Prostate gland (tissue), 2 donors: ENCODE data around the gene ZNF827. TPM values are rescaled to one million over a fixed set of nuclear protein-coding genes. Genes with fewer than 3 reads are reported as not detected.
A peak's percentile ranks its signal among the peaks of the same experiment; 100 is the strongest.

Experiments used
- DNase-seq: peaks from one replicate; pipeline ENCODE4 v3.0.0-alpha.2; 2019; ENCODE audit warnings: low spot score
- H3K27ac ChIP-seq, 2 donors: fragments of 200-600 bp; sonication (generic); 2 replicates each; pipeline ENCODE4 v1.5.1; 2017 to 2019
- H3K27me3 ChIP-seq: fragments of 200-600 bp; sonication (generic); replicated peaks from 2 replicates; pipeline ENCODE4 v1.5.1; 2019; ENCODE audit not compliant: insufficient read depth
- H3K36me3 ChIP-seq, 2 donors: fragments of 200-600 bp; sonication (generic); 1 replicate in 1 of 2; 2 replicates in 1 of 2; pipeline versions ENCODE4 v1.5.1 to v1.8.1; 2017 to 2019
- H3K4me1 ChIP-seq: fragments of 200-600 bp; sonication (generic); replicated peaks from 2 replicates; pipeline ENCODE4 v1.5.1; 2019
- H3K4me3 ChIP-seq, 2 donors: fragments of 200-600 bp; sonication (generic); 2 replicates each; pipeline ENCODE4 v1.5.1; 2017 to 2019
- H3K9me3 ChIP-seq: fragments of 200-600 bp; sonication (generic); 2 replicates; pipeline ENCODE4 v1.5.1; 2017
- CTCF ChIP-seq, 4 experiments: fragments of 200-600 bp in 2 of 4; fragments of 450-650 bp in 2 of 4; sonication (generic) in 2 of 4; IDR thresholded peaks; 1 replicate in 3 of 4; 2 replicates in 1 of 4; pipeline ENCODE4 v1.5.1; 2016 to 2019; ENCODE audit warnings: antibody characterized with exemption in 4 of 4, mild to moderate bottlenecking in 2 of 4, moderate library complexity in 2 of 4
- POLR2A ChIP-seq: fragments of 450-650 bp; IDR thresholded peaks from one replicate; pipeline ENCODE4 v1.6.1; 2016; ENCODE audit warnings: antibody characterized with exemption, mild to moderate bottlenecking
- POLR2AphosphoS5 ChIP-seq: sonication (generic); formaldehyde crosslinking; IDR thresholded peaks from one replicate; pipeline ENCODE4 v1.6.1; 2017; ENCODE audit warnings: antibody characterized with exemption
- WGBS: methylation state at CpG from one replicate; pipeline ENCODE4 v1.1.5; 2018; 5-methylcytosine and 5-hydroxymethylcytosine counted together
- intact Hi-C: fragments of 100-400 bp; cut with DNase I; formaldehyde crosslinking; loops from one replicate; pipeline ENCODE4 v1.14.2; 2022
- total RNA-seq, 2 donors: library from RNA; depleted of rRNA; stranded (reverse); fragments of >200 nt; gene quantifications; one replicate each; pipeline ENCODE4 v1.1.0, GENCODE V29; 2016

The ZNF827 gene
- total RNA-seq, 2 donors from 2014 or later = 221 to 286 TPM

DNA sequence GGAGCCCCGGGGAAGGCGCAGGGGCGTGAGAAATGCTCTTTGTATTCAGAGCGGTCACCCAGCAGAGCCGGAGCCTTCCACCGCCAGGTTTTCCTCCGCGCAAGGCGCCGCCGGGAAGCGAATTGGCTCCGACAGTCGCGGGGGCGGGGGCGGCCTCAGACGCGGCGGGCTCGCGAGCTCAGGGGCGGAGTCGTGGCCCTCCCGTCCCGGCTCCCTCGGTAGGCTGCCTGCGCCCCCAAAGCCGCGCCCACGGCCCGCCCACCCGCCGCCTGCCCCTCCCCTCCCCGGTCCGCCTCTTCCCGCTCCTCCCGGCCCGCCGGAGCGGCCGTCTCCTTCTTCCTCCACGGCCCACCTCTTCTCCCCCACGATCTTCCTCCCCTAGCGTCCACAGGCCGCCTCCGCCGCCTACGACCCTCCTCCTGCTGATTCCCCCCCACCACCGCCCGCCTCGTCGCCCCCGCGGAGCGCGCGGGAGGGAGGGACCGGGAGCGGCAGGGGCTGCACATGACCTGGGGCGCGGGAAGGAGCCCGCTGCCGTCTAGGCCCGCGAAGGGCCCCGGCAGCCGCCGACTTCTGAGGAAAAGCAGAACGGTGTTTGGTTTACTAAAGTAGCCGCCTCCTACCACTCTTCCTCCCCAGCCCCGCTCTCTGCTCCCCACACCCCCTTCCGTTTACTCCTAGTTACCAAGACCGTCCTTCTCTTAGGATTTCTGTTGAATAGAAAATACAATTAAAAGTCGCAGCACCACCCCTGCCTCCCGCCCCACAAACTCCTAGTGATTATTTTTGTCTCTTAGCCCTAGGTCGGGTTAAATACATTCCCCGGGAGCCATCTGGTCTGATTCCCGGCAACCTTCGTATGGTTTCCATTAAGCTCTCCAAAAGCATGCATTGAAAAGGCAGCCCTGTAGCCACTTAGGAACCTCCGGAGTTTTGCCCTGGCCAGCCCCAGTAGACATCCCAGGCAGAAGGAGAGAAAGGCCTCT lies 205.4 kb downstream of the ZNF827 start:
- H3K27me3 ChIP-seq = no peaks in the 10 kb centered on the region
- DNase-seq = peak; percentile 95
- no peaks in the 10 kb centered on the region for H3K9me3 ChIP-seq
- under 1% methylated on average over 65 of the region's 81 CpGs for WGBS
- H3K4me1 ChIP-seq = peaks cover 30% of the 10 kb centered on the region
- peak overlapping the region; percentile 45 to 60 for H3K4me3 ChIP-seq
- H3K27ac ChIP-seq = peak overlapping the region; percentile 97 to 98
- H3K36me3 ChIP-seq = no peaks in the 10 kb centered on the region
- intact Hi-C loops = loop anchor here (2.0 to 10.0 kb wide), 3 partner anchors 92 to 638 kb away; partner anchors contain the start of genes ABCE1 and ANAPC10
- peak; percentile 75 for TF ChIP-seq POLR2A
- TF ChIP-seq CTCF (IDR thresholded peaks at IDR 0.05) = peak in 2 of 4 experiments; percentile 31 to 37
- TF ChIP-seq POLR2AphosphoS5 = peak; percentile 72

GRCh38 chr4:145732001-145732815 lies 206.4 kb downstream of the ZNF827 start:
- no peaks in the 10 kb centered on the region for H3K27me3 ChIP-seq
- peak overlapping the region; percentile 45 to 60 for H3K4me3 ChIP-seq
- no peak for DNase-seq
- intact Hi-C loops = loop anchor here (2.0 to 10.0 kb wide), 3 partner anchors 93 to 637 kb away; partner anchors contain the start of genes ABCE1 and ANAPC10
- WGBS = 52% methylated on average over 14 of the region's 14 CpGs
- peak overlapping the region; percentile 97 to 98 for H3K27ac ChIP-seq
- no peaks in the 10 kb centered on the region for H3K9me3 ChIP-seq
- no peaks in the 10 kb centered on the region for H3K36me3 ChIP-seq
- H3K4me1 ChIP-seq = peaks cover 30% of the 10 kb centered on the region
- TF ChIP-seq CTCF (IDR thresholded peaks at IDR 0.05) (no peak), POLR2AphosphoS5 (no peak), POLR2A (no peak)

DNA sequence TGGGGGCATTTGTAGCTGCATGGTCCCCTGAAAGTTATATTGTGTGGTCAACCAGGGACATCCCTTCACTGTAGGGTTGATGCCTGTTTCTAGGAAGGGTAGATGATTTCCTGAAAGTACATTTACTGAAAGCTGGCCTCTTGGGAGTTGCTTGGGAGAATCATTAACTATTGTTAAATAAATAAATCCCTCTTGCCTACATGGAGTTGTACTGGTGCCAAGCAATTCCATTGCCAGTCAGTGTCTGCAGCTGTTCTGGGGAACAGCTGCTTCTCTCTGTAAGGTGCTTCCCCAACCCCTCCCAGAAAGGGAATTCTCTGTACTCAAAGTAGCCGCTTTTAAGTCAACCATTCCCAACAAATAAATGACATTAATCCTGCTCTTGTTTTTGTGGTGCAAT lies 207.6 kb downstream of the ZNF827 start:
- peak overlapping the region in 1 of 2 donors; percentile 4 for H3K27ac ChIP-seq
- no peaks in the 10 kb centered on the region for H3K27me3 ChIP-seq
- H3K4me1 ChIP-seq = peaks cover 25% of the 10 kb centered on the region
- H3K36me3 ChIP-seq = no peaks in the 10 kb centered on the region
- DNase-seq = peak; percentile 84
- TF ChIP-seq POLR2A = no peak
- no peak for TF ChIP-seq CTCF (IDR thresholded peaks at IDR 0.05)
- peak; percentile 66 for TF ChIP-seq POLR2AphosphoS5
- no peak overlapping the region for H3K4me3 ChIP-seq
- WGBS = 14% methylated on average over 1 of the region's 1 CpG
- intact Hi-C loops = loop anchor here (10.0 kb wide), 2 partner anchors 94 to 636 kb away; partner anchors contain the start of genes ABCE1 and ANAPC10
- H3K9me3 ChIP-seq = no peaks in the 10 kb centered on the region

- H3K9me3 ChIP-seq = no peaks in the 10 kb centered on the region
- no peak for DNase-seq
- intact Hi-C loops = loop anchor here (10.0 kb wide), 2 partner anchors 95 to 635 kb away; partner anchors contain the start of genes ABCE1 and ANAPC10
- H3K4me1 ChIP-seq = peaks cover 16% of the 10 kb centered on the region
- H3K4me3 ChIP-seq = no peak overlapping the region
- no peaks in the 10 kb centered on the region for H3K27me3 ChIP-seq
- 75% methylated on average over 5 of the region's 5 CpGs for WGBS
- no peaks in the 10 kb centered on the region for H3K36me3 ChIP-seq
- TF ChIP-seq POLR2AphosphoS5 (no peak), CTCF (IDR thresholded peaks at IDR 0.05) (no peak), POLR2A (no peak)
- no peak overlapping the region for H3K27ac ChIP-seq
Measured at GRCh38 chr4:145730026-145730425, 208.6 kb downstream of the ZNF827 start.
